K562 (cell line): ENCODE data around the gene SDK1. TPM values are rescaled to one million over a fixed set of nuclear protein-coding genes. Genes with fewer than 3 reads are reported as not detected.

ENCODE experiments used
- ATAC-seq: fragments of 200-7000 bp; cut with Tn5 transposase; 3 replicates; pipeline ENCODE4 v1.9.1; 2020; ENCODE audit warnings: moderate library complexity
- BruUV-seq: library from RNA; stranded (reverse); fragments of 400-500 nt; replicated peaks from 2 replicates; lab custom pipeline; 2021; lab: Mats Ljungman, UMichigan
- CTCF ChIA-PET: fragments of 300-600 bp; formaldehyde crosslinking; extraction: SDS; loops from one replicate; lab custom pipeline; 2021; ENCODE audit warnings: low intra/inter-chr PET ratio; lab: Yijun Ruan, JAX
- POLR2A ChIA-PET: fragments of 300-600, 350-650 bp; sonication (Branson Sonifier 250); formaldehyde crosslinking; extraction: SDS; loops from one replicate; lab custom pipeline; 2021; ENCODE audit warnings: antibody characterized with exemption, inconsistent platforms; lab: Yijun Ruan, JAX
- DNase-seq, 4 experiments: peaks; one replicate each; pipeline versions ENCODE4 v3.0.0 to v3.0.0-alpha.2; 2011 to 2018; ENCODE audit warnings: low spot score in 3 of 4, mixed read lengths in 3 of 4; ENCODE audit errors: extremely low read depth in 1 of 4
- FAIRE-seq: peaks from 2 replicates; lab custom pipeline; 2011; peaks lifted over from hg19 to GRCh38; lab: Jason Lieb, UNC
- H2AFZ ChIP-seq: 2 replicates; pipeline ENCODE4 v1.6.0; 2011; ENCODE audit warnings: low read depth, low read length, control low read depth, inconsistent platforms
- H3K27ac ChIP-seq: fragments of 200-600 bp; 3 replicates; pipeline ENCODE4 v1.8.0; 2011; ENCODE audit warnings: low read depth, mild to moderate bottlenecking, control low read depth, inconsistent platforms, low read length, moderate library complexity, mixed read lengths; ENCODE audit errors: extremely low read depth
- H3K27me3 ChIP-seq, 2 experiments: fragments of 300-600 bp in 1 of 2; 2 replicates in 1 of 2; 3 replicates in 1 of 2; pipeline versions ENCODE4 v1.6.0 to v1.8.0; 2011; ENCODE audit warnings: inconsistent platforms in 2 of 2, low read length in 2 of 2, mild to moderate bottlenecking in 1 of 2, mixed read lengths in 1 of 2, moderate library complexity in 1 of 2; ENCODE audit not compliant: control insufficient read depth in 2 of 2, insufficient read depth in 2 of 2
- H3K36me3 ChIP-seq: fragments of 300-600 bp; 3 replicates; pipeline ENCODE4 v1.8.0; 2011; ENCODE audit warnings: mild to moderate bottlenecking, low read length, inconsistent platforms; ENCODE audit not compliant: control insufficient read depth, insufficient read depth
- H3K4me1 ChIP-seq, 2 experiments: fragments of 200-600 bp in 1 of 2; replicated peaks in 1 of 2; 2 replicates in 1 of 2; 3 replicates in 1 of 2; pipeline versions ENCODE4 v1.5.1 to v1.8.0; 2011; ENCODE audit warnings: inconsistent platforms in 2 of 2, low read length in 2 of 2, mild to moderate bottlenecking in 1 of 2, mixed read lengths in 1 of 2, moderate library complexity in 1 of 2; ENCODE audit not compliant: control insufficient read depth in 2 of 2, insufficient read depth in 2 of 2
- H3K4me2 ChIP-seq: 2 replicates; pipeline ENCODE4 v1.6.1; 2011; ENCODE audit warnings: low read length, control low read depth, inconsistent platforms, mixed read lengths; ENCODE audit not compliant: insufficient read depth
- H3K4me3 ChIP-seq: fragments of 200-600 bp; sonication (generic), shearing (Covaris generic); 2 replicates; pipeline ENCODE4 v1.5.1; 2016; ENCODE audit warnings: control low read depth, inconsistent platforms
- H3K79me2 ChIP-seq: fragments of 200-600 bp; 3 replicates; pipeline ENCODE4 v1.8.0; 2011; ENCODE audit warnings: low read length, inconsistent platforms; ENCODE audit not compliant: control insufficient read depth, insufficient read depth
- H3K9ac ChIP-seq, 2 experiments: 2 replicates each; pipeline versions ENCODE4 v1.6.0 to v1.6.1; 2011; ENCODE audit warnings: low read depth in 2 of 2, low read length in 2 of 2, control low read depth in 1 of 2, inconsistent platforms in 1 of 2, mild to moderate bottlenecking in 1 of 2, mixed read lengths in 1 of 2; ENCODE audit not compliant: insufficient read depth in 1 of 2
- H3K9me1 ChIP-seq: one replicate; pipeline ENCODE4 v1.6.0; 2011; ENCODE audit warnings: inconsistent platforms, mild to moderate bottlenecking, low read length, moderate library complexity; ENCODE audit not compliant: control insufficient read depth, insufficient read depth
- H3K9me3 ChIP-seq: replicated peaks from 2 replicates; pipeline ENCODE4 v1.5.1; 2011; ENCODE audit warnings: low read depth, low read length, inconsistent platforms; ENCODE audit not compliant: control insufficient read depth, insufficient read depth
- H4K20me1 ChIP-seq: replicated peaks from 2 replicates; pipeline ENCODE4 v1.6.1; 2011; ENCODE audit warnings: low read length, inconsistent platforms, mixed read lengths; ENCODE audit not compliant: control insufficient read depth, insufficient read depth
- GTF3C2 ChIP-seq: IDR thresholded peaks from 3 replicates; pipeline ENCODE4 v1.6.1; 2011; ENCODE audit warnings: borderline replicate concordance, mild to moderate bottlenecking, moderate library complexity; ENCODE audit not compliant: insufficient read length; ENCODE audit errors: extremely low read depth
- HDGF ChIP-seq: fragments of 450-650 bp; IDR thresholded peaks from 2 replicates; pipeline ENCODE4 v1.6.1; 2016
- JUN ChIP-seq, 2 experiments: sonication (generic) in 1 of 2; formaldehyde crosslinking in 1 of 2; IDR thresholded peaks; 2 replicates each; pipeline versions ENCODE4 v1.6.1 to v1.8.0; 2012 to 2022; ENCODE audit warnings: borderline replicate concordance in 2 of 2, mild to moderate bottlenecking in 2 of 2, improper control_type of control experiment in 1 of 2, low read depth in 1 of 2, low read length in 1 of 2, missing genetic modification reagents in 1 of 2
- KLF16 ChIP-seq: IDR thresholded peaks from 2 replicates; pipeline ENCODE4 v1.6.1; 2016; ENCODE audit warnings: antibody characterized with exemption
- SMARCA4 ChIP-seq: fragments of 450-650 bp; IDR thresholded peaks from 2 replicates; pipeline ENCODE4 v1.6.1; 2016
- TAF1 ChIP-seq: IDR thresholded peaks from 2 replicates; pipeline ENCODE4 v1.6.1; 2011; ENCODE audit warnings: mild to moderate bottlenecking, low read length, moderate library complexity; ENCODE audit not compliant: insufficient read depth, control insufficient read depth, severe bottlenecking; ENCODE audit errors: extremely low read depth
- TCFL5 ChIP-seq: fragments of 250-450 bp; sonication (Bioruptor Pico); conservative IDR thresholded peaks from 2 replicates; pipeline ENCODE4 v1.6.1; 2021; ENCODE audit warnings: mild to moderate bottlenecking, moderate library complexity, matching md5 sums
- ZNF184 ChIP-seq: sonication (generic); formaldehyde crosslinking; IDR thresholded peaks from 2 replicates; pipeline ENCODE4 v1.5.0; 2020; ENCODE audit warnings: missing genetic modification reagents
- ZNF57 ChIP-seq: fragments of 450-650 bp; formaldehyde crosslinking; IDR thresholded peaks from 2 replicates; pipeline ENCODE4 v1.4.0; 2020; ENCODE audit warnings: mild to moderate bottlenecking, moderate library complexity
- ZNF609 ChIP-seq: sonication (generic); formaldehyde crosslinking; IDR thresholded peaks from 2 replicates; pipeline ENCODE4 v1.8.1; 2023; ENCODE audit warnings: missing genetic modification reagents, mild to moderate bottlenecking, borderline replicate concordance
- WGBS: fragments of 100-300 bp; shearing (Covaris generic); methylation state at CpG from one replicate; pipeline ENCODE4 v1.1.6; 2016; ENCODE audit warnings: low coverage, mixed read lengths; ENCODE audit not compliant: insufficient coverage; ENCODE audit errors: missing lambda C conversion rate; 5-methylcytosine and 5-hydroxymethylcytosine counted together
- in situ Hi-C: fragments of 300-500 bp; cut with MboI; formaldehyde crosslinking; loops from 4 replicates; pipeline ENCODE4 v1.15.0; 2018; ENCODE audit warnings: inconsistent platforms, mixed read lengths
- intact Hi-C: fragments of 100-400 bp; cut with micrococcal nuclease; formaldehyde crosslinking; loops from 2 replicates; pipeline ENCODE4 v1.14.2; 2022
- polyA plus RNA-seq, 8 experiments: library from polyadenylated mRNA; depleted of rRNA in 4 of 8; stranded (reverse) in 5 of 8; unstranded in 3 of 8; fragments of >200 nt; fragmentation: Nextera tagmentation in 2 of 8; fragmentation: Illumina TruSeq in 1 of 8; extraction: Ambion mirVana in 2 of 8; extraction: Trizol in 1 of 8; gene quantifications; 2 replicates each; pipeline versions ENCODE4 v1.2.1 to v1.2.3, GENCODE V29; 2011 to 2014; ENCODE audit warnings: inconsistent platforms in 1 of 8, missing spikeins in 1 of 8
- total RNA-seq, 7 experiments: library from RNA; depleted of rRNA in 6 of 7; stranded (reverse); fragments of >200 nt in 6 of 7; fragmentation: Illumina TruSeq in 2 of 7; extraction: Trizol in 2 of 7; gene quantifications; 2 replicates each; pipeline versions ENCODE4 v1.2.1 to v1.2.3, GENCODE V29; 2011 to 2021; ENCODE audit warnings: low replicate concordance in 1 of 7

The SDK1 gene
- total and polyA plus RNA-seq, 9 of the 15 experiments (the other 6 are each of a cell fraction or from before 2014, with no cell fraction given): 0.16 TPM; not detected in 8

GRCh38 chr7:4003503-4003902 is 702.5 kb downstream of the SDK1 start:
- H3K4me1 ChIP-seq: no peaks in the 10 kb centered on the region
- 0% methylated on average over 9 of the region's 9 CpGs for WGBS
- CTCF ChIA-PET: no interaction called here
- TF ChIP-seq JUN (IDR thresholded peaks at IDR 0.05; ENCODE audit: borderline replicate concordance, low read depth, low read length) (no peak), JUN (CRISPR knock-in tag; IDR thresholded peaks at IDR 0.05; ENCODE audit: borderline replicate concordance) (no peak), SMARCA4 (no peak), TAF1 (no peak), GTF3C2 (no peak), TCFL5 (no peak), ZNF57 (CRISPR knock-in tag) (no peak), HDGF (no peak), ZNF609 (no peak), KLF16 (no peak), ZNF184 (CRISPR knock-in tag) (no peak)
- TF ChIP-seq, all 486 proteins: peak for 0
- POLR2A ChIA-PET: interaction anchor here (1.3 kb wide), 1 partner anchor 10 kb away, joined by 5 read pairs; no protein-coding TSS in a partner anchor
- H3K36me3 ChIP-seq: no peaks in the 10 kb centered on the region
- no peak for ATAC-seq
- in situ Hi-C loops (no loop called here), intact Hi-C loops (no loop called here)
- BruUV-seq: no TSS peak
- H3K9me1 ChIP-seq: no peaks in the 10 kb centered on the region
- no peak overlapping the region for H3K9ac ChIP-seq
- no peak for FAIRE-seq
- no peak overlapping the region for H3K27ac ChIP-seq
- no peaks in the 10 kb centered on the region for H3K79me2 ChIP-seq
- H3K9me3 ChIP-seq: no peaks in the 10 kb centered on the region
- no peak overlapping the region for H3K4me3 ChIP-seq
- H3K4me2 ChIP-seq: no peak overlapping the region
- DNase-seq: no peak
- 0 out of 2 replicates have a peak overlapping the region, but pooled peaks have one; percentile 9 for H2AFZ ChIP-seq
- no peaks in the 10 kb centered on the region; the same call in 1 of the 2 replicates for H4K20me1 ChIP-seq
- peaks cover 17 to 65% of the 10 kb centered on the region in 2 experiments; a peak in 4 of 5 replicates for H3K27me3 ChIP-seq
